HS-5 (cell line): ENCODE measurements around the gene GLMP.
"Not testable (repeated sequence)": the region's sequence is repeated elsewhere in the genome, so short reads cannot be mapped to it uniquely, and the experiment has no call there.

Experiments
- DNase-seq: peaks from one replicate; pipeline ENCODE4 v3.0.0-alpha.2; 2012; ENCODE audit warnings: low read depth

Gene GLMP

GRCh38 chr1:156295391-156295947, at the start of gene GLMP:
TSS of gene GLMP (minus strand) at chr1:156295679. CDS start at chr1:156295645, 34 bp downstream.
- no peak for DNase-seq

GRCh38 chr1:156344409-156344808, 48.9 kb upstream of the GLMP start:
- no peak for DNase-seq

- DNase-seq, result no peak
These were observed 46.9 kb upstream of the GLMP start for GRCh38 chr1:156342166-156342955.

- peak; percentile 99 for DNase-seq
These were observed 42.9 kb upstream of the GLMP start, which contains the start of the genes CCT3 and TSACC for GRCh38 chr1:156338180-156338976. TSS of gene CCT3 (minus strand) at chr1:156338292. CDS start at chr1:156338184, 108 bp downstream. TSS of gene TSACC (plus strand) at chr1:156338526. CDS start at chr1:156339758, 1,232 bp downstream.

- DNase-seq, result no peak
These were observed 42.4 kb upstream of the GLMP start for GRCh38 chr1:156337888-156338179.

- DNase-seq, result no peak
These were observed 41.8 kb upstream of the GLMP start for GRCh38 chr1:156337052-156337887.

- no peak for DNase-seq
These were observed 40.8 kb upstream of the GLMP start for GRCh38 chr1:156336242-156336641.

GRCh38 chr1:156323179-156323578, 27.7 kb upstream of the GLMP start:
- DNase-seq, result not testable (repeated sequence)

GRCh38 chr1:156320560-156320959, 25.1 kb upstream of the GLMP start:
- DNase-seq, result no peak

GRCh38 chr1:156319664-156320063, 24.2 kb upstream of the GLMP start:
- DNase-seq, result no peak

GRCh38 chr1:156316909-156317308, 21.4 kb upstream of the GLMP start:
- no peak for DNase-seq

GRCh38 chr1:156310962-156311361, 15.5 kb upstream of the GLMP start:
- DNase-seq, result no peak

- no peak for DNase-seq
These were observed 12.6 kb upstream of the GLMP start for GRCh38 chr1:156308078-156308477.

GRCh38 chr1:156305215-156305614, 9.7 kb upstream of the GLMP start:
- no peak for DNase-seq

GRCh38 chr1:156303241-156303640, 7.8 kb upstream of the GLMP start:
- DNase-seq, result no peak

GRCh38 chr1:156298852-156299357, 3.4 kb upstream of the GLMP start, which contains the start of gene VHLL:
TSS of gene VHLL (minus strand) at chr1:156299307. CDS start at chr1:156299189, 118 bp downstream.
- no peak for DNase-seq

GRCh38 chr1:156293895-156294294, 1.6 kb downstream of the GLMP start:
- DNase-seq, result no peak

GRCh38 chr1:156293098-156293434, 2.4 kb downstream of the GLMP start:
- DNase-seq, result no peak

GRCh38 chr1:156291226-156292061, 4.0 kb downstream of the GLMP start:
- DNase-seq, result no peak

GRCh38 chr1:156289857-156290256, 5.6 kb downstream of the GLMP start:
- no peak for DNase-seq

- DNase-seq, result no peak
These were observed 9.4 kb downstream of the GLMP start for GRCh38 chr1:156286061-156286460.
